Keratinocyte (primary cell): ENCODE data around the gene PLA2G6. TPM values are rescaled to one million over a fixed set of nuclear protein-coding genes. Genes with fewer than 3 reads are reported as not detected.

Experiments used
- DNase-seq: peaks from one replicate; pipeline ENCODE4 v3.0.0-alpha.2; 2011; ENCODE audit warnings: low read depth, missing footprints, low spot score
- FAIRE-seq: peaks from 2 replicates; lab custom pipeline; 2011; peaks lifted over from hg19 to GRCh38; lab: Jason Lieb, UNC
- H2AFZ ChIP-seq: 2 replicates; pipeline ENCODE4 v1.6.0; 2012; ENCODE audit warnings: low read length, control low read depth, inconsistent platforms; ENCODE audit not compliant: control insufficient read depth
- H3K27ac ChIP-seq: 2 replicates; pipeline ENCODE4 v1.5.1; 2011; ENCODE audit warnings: low read length; ENCODE audit not compliant: control insufficient read depth, insufficient read depth
- H3K27me3 ChIP-seq: 3 replicates; pipeline ENCODE4 v1.6.0; 2011; ENCODE audit warnings: low read length; ENCODE audit not compliant: control insufficient read depth, insufficient read depth; ENCODE audit errors: extremely low read depth
- H3K36me3 ChIP-seq, 2 experiments: 2 replicates in 1 of 2; 3 replicates in 1 of 2; pipeline ENCODE4 v1.5.1; 2011; ENCODE audit warnings: low read length in 2 of 2, mild to moderate bottlenecking in 1 of 2; ENCODE audit not compliant: control insufficient read depth in 2 of 2, insufficient read depth in 2 of 2; ENCODE audit errors: extremely low read depth in 1 of 2
- H3K4me1 ChIP-seq: 3 replicates; pipeline ENCODE4 v1.5.1; 2011; ENCODE audit warnings: low read length; ENCODE audit not compliant: control insufficient read depth, insufficient read depth; ENCODE audit errors: extremely low read depth
- H3K4me2 ChIP-seq: 3 replicates; pipeline ENCODE4 v1.6.0; 2011; ENCODE audit warnings: low read depth, low read length; ENCODE audit not compliant: control insufficient read depth, insufficient read depth; ENCODE audit errors: extremely low read depth
- H3K4me3 ChIP-seq, 3 experiments: fragments of 200-600 bp in 1 of 3; sonication (generic) in 1 of 3; 2 replicates in 2 of 3; 3 replicates in 1 of 3; pipeline ENCODE4 v1.5.1; 2011 to 2016; ENCODE audit warnings: low read length in 3 of 3, mild to moderate bottlenecking in 3 of 3, control low read depth in 2 of 3, inconsistent platforms in 1 of 3, low read depth in 1 of 3, mixed read lengths in 1 of 3, mixed run types in 1 of 3, moderate library complexity in 1 of 3; ENCODE audit not compliant: control insufficient read depth in 2 of 3, insufficient read depth in 2 of 3; ENCODE audit errors: extremely low read depth in 1 of 3
- H3K79me2 ChIP-seq: 2 replicates; pipeline ENCODE4 v1.6.0; 2012; ENCODE audit warnings: low read length; ENCODE audit not compliant: control insufficient read depth, insufficient read depth
- H3K9ac ChIP-seq: 3 replicates; pipeline ENCODE4 v1.6.0; 2011; ENCODE audit warnings: low read length; ENCODE audit not compliant: control insufficient read depth, insufficient read depth; ENCODE audit errors: extremely low read depth
- H3K9me1 ChIP-seq: 3 replicates; pipeline ENCODE4 v1.6.0; 2011; ENCODE audit warnings: low read length; ENCODE audit not compliant: control insufficient read depth, insufficient read depth; ENCODE audit errors: extremely low read depth
- H3K9me3 ChIP-seq: 2 replicates; pipeline ENCODE4 v1.5.1; 2012; ENCODE audit warnings: low read depth, low read length; ENCODE audit not compliant: control insufficient read depth
- H4K20me1 ChIP-seq: 3 replicates; pipeline ENCODE4 v1.6.0; 2011; ENCODE audit warnings: low read length; ENCODE audit not compliant: control insufficient read depth, insufficient read depth; ENCODE audit errors: extremely low read depth
- CTCF ChIP-seq, 3 experiments: IDR thresholded peaks in 1 of 3; conservative IDR thresholded peaks in 1 of 3; optimal IDR thresholded peaks in 1 of 3; 2 replicates in 2 of 3; 3 replicates in 1 of 3; pipeline versions ENCODE3 to v1.5.1; 2011; ENCODE audit warnings: low read length in 3 of 3, mild to moderate bottlenecking in 3 of 3, moderate library complexity in 2 of 3, control low read depth in 1 of 3, inconsistent platforms in 1 of 3; ENCODE audit not compliant: insufficient read depth in 2 of 3; ENCODE audit errors: extremely low read depth in 1 of 3
- EZH2 ChIP-seq: IDR thresholded peaks from one replicate; pipeline ENCODE4 v1.6.1; 2012; ENCODE audit warnings: inconsistent platforms, mild to moderate bottlenecking, low read length, moderate library complexity
- dilution Hi-C: fragments of 300-500 bp; cut with MboI; formaldehyde crosslinking; loops from one replicate; pipeline ENCODE4 v1.7.0; 2020; ENCODE audit warnings: low sequenced_read_pairs; ENCODE audit not compliant: extremely low pct_ligation_motif_present
- polyA plus RNA-seq, 5 experiments: library from polyadenylated mRNA; depleted of rRNA in 3 of 5; stranded (reverse) in 3 of 5; stranded (forward) in 1 of 5; unstranded in 1 of 5; fragments of >200 nt; gene quantifications; 1 replicate in 1 of 5; 2 replicates in 3 of 5; 3 replicates in 1 of 5; pipeline versions ENCODE4 v1.2.1 to v1.2.3, GENCODE V29; 2011 to 2012; ENCODE audit warnings: missing spikeins in 2 of 5, low read depth in 1 of 5, low replicate concordance in 1 of 5

PLA2G6 gene
- polyA plus RNA-seq, 1 donor (not counting 4 experiments of a cell fraction or from before 2014, with no cell fraction given), result 5.2 TPM

DNA sequence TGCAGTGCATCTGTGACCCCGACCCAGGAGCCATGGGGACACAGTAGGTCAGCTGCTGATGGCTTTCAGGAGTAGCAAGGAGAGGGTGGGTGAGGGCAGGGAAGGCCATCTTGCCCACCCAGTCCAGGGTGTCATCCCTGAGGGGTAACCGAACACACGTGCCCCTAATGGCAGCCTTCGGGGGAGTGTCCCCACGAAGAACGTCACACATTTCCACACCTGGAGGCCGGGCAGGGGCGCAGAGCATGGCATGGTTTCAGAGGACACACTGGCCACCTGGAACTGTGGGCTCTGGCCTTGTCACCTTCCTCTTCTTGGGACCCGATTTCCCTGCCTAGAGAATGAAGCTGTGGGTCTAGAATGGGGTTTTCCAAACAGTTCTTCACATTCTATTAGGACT is 51.8 kb downstream of the PLA2G6 start:
- Histone ChIP-seq H3K9me3 (no peaks in the 10 kb centered on the region), H3K79me2 (no peaks in the 10 kb centered on the region), H3K4me3 (no peak overlapping the region), H3K36me3 (peaks cover 0 to 5% of the 10 kb centered on the region in 2 experiments), H4K20me1 (no peaks in the 10 kb centered on the region), H3K27me3 (no peaks in the 10 kb centered on the region), H3K27ac (no peak overlapping the region), H3K4me2 (no peak overlapping the region), H2AFZ (no peak overlapping the region), H3K9me1 (no peaks in the 10 kb centered on the region), H3K9ac (no peak overlapping the region), H3K4me1 (peaks cover 11% of the 10 kb centered on the region)
- no peak for FAIRE-seq
- dilution Hi-C loops, result no loop called here
- no peak for TF ChIP-seq EZH2
- no peak for DNase-seq

- TF ChIP-seq EZH2, result no peak
- TF ChIP-seq CTCF (optimal IDR thresholded peaks at IDR 0.05 in 1 of 3, IDR thresholded peaks at IDR 0.05 in 1 of 3, conservative IDR thresholded peaks at IDR 0.05 in 1 of 3; ENCODE audit: extremely low read depth in 1 of 3, insufficient read depth in 2 of 3, low read length in 3 of 3), result no peak
- Histone ChIP-seq H2AFZ (no peak overlapping the region), H3K9me3 (no peaks in the 10 kb centered on the region), H3K79me2 (no peaks in the 10 kb centered on the region), H4K20me1 (no peaks in the 10 kb centered on the region), H3K27ac (no peak overlapping the region), H3K4me3 (no peak overlapping the region), H3K9me1 (no peaks in the 10 kb centered on the region), H3K4me1 (peaks cover 19% of the 10 kb centered on the region), H3K9ac (no peak overlapping the region), H3K36me3 (peaks cover 0 to 5% of the 10 kb centered on the region in 2 experiments), H3K27me3 (no peaks in the 10 kb centered on the region), H3K4me2 (no peak overlapping the region)
- FAIRE-seq (no peak), DNase-seq (no peak)
- dilution Hi-C loops, result no loop called here
Measured at GRCh38 chr22:38129021-38129420, 52.6 kb downstream of the PLA2G6 start.

GRCh38 chr22:38127869-38128268 is 53.8 kb downstream of the PLA2G6 start:
- no peaks in the 10 kb centered on the region for H3K27me3 ChIP-seq
- no peak overlapping the region for H2AFZ ChIP-seq
- H3K4me3 ChIP-seq, result no peak overlapping the region
- no peak for DNase-seq
- TF ChIP-seq EZH2 (no peak), CTCF (optimal IDR thresholded peaks at IDR 0.05 in 1 of 3, IDR thresholded peaks at IDR 0.05 in 1 of 3, conservative IDR thresholded peaks at IDR 0.05 in 1 of 3; ENCODE audit: extremely low read depth in 1 of 3, insufficient read depth in 2 of 3, low read length in 3 of 3) (no peak)
- H3K36me3 ChIP-seq, result no peaks in the 10 kb centered on the region
- H3K27ac ChIP-seq, result no peak overlapping the region
- no peaks in the 10 kb centered on the region for H3K79me2 ChIP-seq
- H3K9ac ChIP-seq, result no peak overlapping the region
- H3K9me1 ChIP-seq, result no peaks in the 10 kb centered on the region
- dilution Hi-C loops, result no loop called here
- FAIRE-seq, result no peak
- H4K20me1 ChIP-seq, result no peaks in the 10 kb centered on the region
- no peaks in the 10 kb centered on the region for H3K9me3 ChIP-seq
- peaks cover 19% of the 10 kb centered on the region for H3K4me1 ChIP-seq
- H3K4me2 ChIP-seq, result no peak overlapping the region
